Activated B cell treated with CpG ODN at 0.5 μM for 24 hours (primary cell): ENCODE measurements around the gene STH. TPM values are rescaled to one million over a fixed set of nuclear protein-coding genes. Genes with fewer than 3 reads are reported as not detected.
"Not testable (repeated sequence)": the region's sequence is repeated elsewhere in the genome, so short reads cannot be mapped to it uniquely, and the experiment has no call there.

Experiments used
- ATAC-seq: fragments of 200-7000 bp; cut with Tn5 transposase; one replicate; pipeline ENCODE4 v1.10.0; 2021; ENCODE audit warnings: low read depth, mild to moderate bottlenecking, moderate library complexity
- CTCF ChIA-PET: fragments of 350-600 bp; sonication (Branson Sonifier 250); formaldehyde crosslinking; loops from one replicate; lab custom pipeline; 2021; ENCODE audit warnings: antibody characterized with exemption; lab: Charles Lee
- POLR2A ChIA-PET: fragments of 350-600 bp; sonication (Branson Sonifier 250); formaldehyde crosslinking; loops from one replicate; lab custom pipeline; 2021; ENCODE audit warnings: antibody characterized with exemption; lab: Charles Lee
- DNase-seq: peaks from one replicate; pipeline ENCODE4 v3.0.0; 2022
- H3K27ac Mint-ChIP-seq: one replicate; pipeline ENCODE4 v1.8.0; 2020; ENCODE audit warnings: mixed read lengths
- H3K27me3 Mint-ChIP-seq: one replicate; pipeline ENCODE4 v1.8.0; 2021; ENCODE audit warnings: mixed read lengths
- H3K36me3 Mint-ChIP-seq: one replicate; pipeline ENCODE4 v1.8.0; 2021; ENCODE audit warnings: low read depth, mixed read lengths
- H3K4me1 Mint-ChIP-seq: one replicate; pipeline ENCODE4 v1.8.0; 2021; ENCODE audit warnings: mixed read lengths
- H3K4me3 Mint-ChIP-seq: one replicate; pipeline ENCODE4 v1.8.0; 2020; ENCODE audit warnings: mild to moderate bottlenecking, mixed read lengths
- H3K9me3 Mint-ChIP-seq: one replicate; pipeline ENCODE4 v1.8.0; 2020; ENCODE audit warnings: mixed read lengths
- intact Hi-C: fragments of 100-400 bp; cut with micrococcal nuclease; formaldehyde crosslinking; loops from one replicate; pipeline ENCODE4 v1.15.1; 2024
- total RNA-seq: library from RNA; stranded (reverse); gene quantifications from 2 replicates; pipeline ENCODE4 v1.2.3, GENCODE V29; 2022
- TF ChIP-seq, protein P1 (sequence below): fragments of 200-600 bp; IDR thresholded peaks from one replicate; pipeline ENCODE4 v1.8.0; 2022; ENCODE audit warnings: antibody characterized with exemption, mild to moderate bottlenecking

STH gene
- total RNA-seq, 1 donor from 2014 or later, result not detected

- Mint-ChIP-seq H3K4me3 (no peak overlapping the region), H3K27ac (no peak overlapping the region), H3K4me1 (no peaks in the 10 kb centered on the region), H3K36me3 (no peaks in the 10 kb centered on the region), H3K9me3 (no peaks in the 10 kb centered on the region), H3K27me3 (no peaks in the 10 kb centered on the region)
- POLR2A ChIA-PET, result no interaction called here
- intact Hi-C loops, result no loop called here
- no peak for DNase-seq
- CTCF ChIA-PET, result interaction anchor here (1.1 kb wide), 1 partner anchor 9 kb away, joined by 3 read pairs; no protein-coding TSS in a partner anchor
- TF ChIP-seq, protein P1, sequence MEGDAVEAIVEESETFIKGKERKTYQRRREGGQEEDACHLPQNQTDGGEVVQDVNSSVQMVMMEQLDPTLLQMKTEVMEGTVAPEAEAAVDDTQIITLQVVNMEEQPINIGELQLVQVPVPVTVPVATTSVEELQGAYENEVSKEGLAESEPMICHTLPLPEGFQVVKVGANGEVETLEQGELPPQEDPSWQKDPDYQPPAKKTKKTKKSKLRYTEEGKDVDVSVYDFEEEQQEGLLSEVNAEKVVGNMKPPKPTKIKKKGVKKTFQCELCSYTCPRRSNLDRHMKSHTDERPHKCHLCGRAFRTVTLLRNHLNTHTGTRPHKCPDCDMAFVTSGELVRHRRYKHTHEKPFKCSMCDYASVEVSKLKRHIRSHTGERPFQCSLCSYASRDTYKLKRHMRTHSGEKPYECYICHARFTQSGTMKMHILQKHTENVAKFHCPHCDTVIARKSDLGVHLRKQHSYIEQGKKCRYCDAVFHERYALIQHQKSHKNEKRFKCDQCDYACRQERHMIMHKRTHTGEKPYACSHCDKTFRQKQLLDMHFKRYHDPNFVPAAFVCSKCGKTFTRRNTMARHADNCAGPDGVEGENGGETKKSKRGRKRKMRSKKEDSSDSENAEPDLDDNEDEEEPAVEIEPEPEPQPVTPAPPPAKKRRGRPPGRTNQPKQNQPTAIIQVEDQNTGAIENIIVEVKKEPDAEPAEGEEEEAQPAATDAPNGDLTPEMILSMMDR, result no peak
- no peak for ATAC-seq
Observed at GRCh38 chr17:46012506-46013079, 13.5 kb downstream of the STH start.

DNA sequence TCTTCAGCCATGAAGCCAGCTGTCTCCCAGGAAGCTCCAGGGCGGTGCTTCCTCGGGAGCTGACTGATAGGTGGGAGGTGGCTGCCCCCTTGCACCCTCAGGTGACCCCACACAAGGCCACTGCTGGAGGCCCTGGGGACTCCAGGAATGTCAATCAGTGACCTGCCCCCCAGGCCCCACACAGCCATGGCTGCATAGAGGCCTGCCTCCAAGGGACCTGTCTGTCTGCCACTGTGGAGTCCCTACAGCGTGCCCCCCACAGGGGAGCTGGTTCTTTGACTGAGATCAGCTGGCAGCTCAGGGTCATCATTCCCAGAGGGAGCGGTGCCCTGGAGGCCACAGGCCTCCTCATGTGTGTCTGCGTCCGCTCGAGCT lies 14.1 kb downstream of the STH start:
- intact Hi-C loops, result no loop called here
- ChIA-PET POLR2A (no interaction called here), CTCF (interaction anchor here (1.1 kb wide), 1 partner anchor 9 kb away, joined by 3 read pairs; no protein-coding TSS in a partner anchor)
- TF ChIP-seq, protein P1, result no peak
- Mint-ChIP-seq H3K4me3 (no peak overlapping the region), H3K27me3 (no peaks in the 10 kb centered on the region), H3K9me3 (no peaks in the 10 kb centered on the region), H3K36me3 (no peaks in the 10 kb centered on the region), H3K27ac (no peak overlapping the region), H3K4me1 (peaks cover 2% of the 10 kb centered on the region)
- ATAC-seq (no peak), DNase-seq (no peak)

DNA sequence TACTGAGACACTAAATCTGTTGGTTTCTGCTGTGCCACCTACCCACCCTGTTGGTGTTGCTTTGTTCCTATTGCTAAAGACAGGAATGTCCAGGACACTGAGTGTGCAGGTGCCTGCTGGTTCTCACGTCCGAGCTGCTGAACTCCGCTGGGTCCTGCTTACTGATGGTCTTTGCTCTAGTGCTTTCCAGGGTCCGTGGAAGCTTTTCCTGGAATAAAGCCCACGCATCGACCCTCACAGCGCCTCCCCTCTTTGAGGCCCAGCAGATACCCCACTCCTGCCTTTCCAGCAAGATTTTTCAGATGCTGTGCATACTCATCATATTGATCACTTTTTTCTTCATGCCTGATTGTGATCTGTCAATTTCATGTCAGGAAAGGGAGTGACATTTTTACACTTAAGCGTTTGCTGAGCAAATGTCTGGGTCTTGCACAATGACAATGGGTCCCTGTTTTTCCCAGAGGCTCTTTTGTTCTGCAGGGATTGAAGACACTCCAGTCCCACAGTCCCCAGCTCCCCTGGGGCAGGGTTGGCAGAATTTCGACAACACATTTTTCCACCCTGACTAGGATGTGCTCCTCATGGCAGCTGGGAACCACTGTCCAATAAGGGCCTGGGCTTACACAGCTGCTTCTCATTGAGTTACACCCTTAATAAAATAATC lies 14.6 kb downstream of the STH start:
- TF ChIP-seq, protein P1, result no peak
- H3K27ac Mint-ChIP-seq, result no peak overlapping the region
- DNase-seq (no peak), ATAC-seq (no peak)
- H3K4me3 Mint-ChIP-seq, result no peak overlapping the region
- peaks cover 7% of the 10 kb centered on the region for H3K4me1 Mint-ChIP-seq
- CTCF ChIA-PET, result interaction anchor here (1.1 kb wide), 1 partner anchor 10 kb away, joined by 3 read pairs; no protein-coding TSS in a partner anchor
- H3K36me3 Mint-ChIP-seq, result no peaks in the 10 kb centered on the region
- H3K9me3 Mint-ChIP-seq, result no peaks in the 10 kb centered on the region
- intact Hi-C loops, result no loop called here
- no peaks in the 10 kb centered on the region for H3K27me3 Mint-ChIP-seq
- POLR2A ChIA-PET, result no interaction called here

DNA sequence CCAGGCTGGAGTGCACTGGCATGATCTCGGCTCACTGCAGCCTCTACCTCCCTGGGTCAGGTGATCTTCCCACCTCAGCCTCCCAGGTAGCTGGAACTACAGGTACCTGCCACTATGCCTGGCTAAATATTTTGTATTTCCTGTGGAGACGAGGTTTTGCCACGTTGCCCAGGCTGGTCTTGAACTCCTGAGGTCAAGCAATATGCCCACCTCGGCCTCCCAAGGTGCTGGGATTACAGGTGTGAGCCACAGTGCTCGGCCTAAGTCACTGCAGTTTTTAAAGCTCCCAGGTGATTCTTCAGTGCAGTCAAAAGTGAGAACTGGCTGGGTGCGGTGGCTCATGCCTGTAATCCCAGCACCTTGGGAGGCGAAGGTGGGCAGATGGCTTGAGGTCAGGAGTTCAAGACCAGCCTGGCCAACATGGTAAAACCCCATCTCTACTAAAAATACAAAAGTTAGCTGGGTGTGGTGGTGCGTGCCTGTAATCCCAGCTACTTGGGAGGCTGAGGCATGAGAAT lies 20.4 kb downstream of the STH start:
- not testable (repeated sequence) for ATAC-seq

GRCh38 chr17:46020023-46020761 lies 21.1 kb downstream of the STH start:
- H3K27me3 Mint-ChIP-seq, result no peaks in the 10 kb centered on the region
- peak overlapping the region; percentile 17 for H3K4me3 Mint-ChIP-seq
- ATAC-seq (peak; percentile 93), DNase-seq (peak; percentile 40)
- intact Hi-C loops, result loop anchor here (1.0 kb wide), 1 partner anchor 9 kb away; no protein-coding TSS in a partner anchor
- H3K27ac Mint-ChIP-seq, result peak overlapping the region; percentile 91
- ChIA-PET CTCF (interaction anchor here (1.6 to 3.7 kb wide), 2 partner anchors 17 to 24 kb away, joined by 8 to 12 read pairs; no protein-coding TSS in a partner anchor), POLR2A (interaction anchor here (0.6 to 1.8 kb wide), 7 partner anchors 9 to 173 kb away, joined by 3 to 12 read pairs (median 4); partner anchors contain the start of gene KANSL1)
- peaks cover 2% of the 10 kb centered on the region for H3K36me3 Mint-ChIP-seq
- no peaks in the 10 kb centered on the region for H3K9me3 Mint-ChIP-seq
- peaks cover 57% of the 10 kb centered on the region for H3K4me1 Mint-ChIP-seq
- TF ChIP-seq, protein P1, result no peak

More for the DNA sequence above, 20.4 kb downstream of the STH start:
- intact Hi-C loops, H3K27me3 Mint-ChIP-seq, H3K36me3 Mint-ChIP-seq, H3K4me3 Mint-ChIP-seq, DNase-seq, H3K9me3 Mint-ChIP-seq: not testable (repeated sequence)
- H3K27ac Mint-ChIP-seq, result peak overlapping the region; percentile 91
- H3K4me1 Mint-ChIP-seq, result peaks cover 50% of the 10 kb centered on the region
- ChIA-PET POLR2A (interaction anchor here (1.3 to 1.8 kb wide), 3 partner anchors 10 to 174 kb away, joined by 4 to 12 read pairs (median 6); partner anchors contain the start of gene KANSL1), CTCF (interaction anchor here (1.6 to 3.7 kb wide), 2 partner anchors 16 to 24 kb away, joined by 8 to 12 read pairs; no protein-coding TSS in a partner anchor)
